Calu3 (cell line): ENCODE data around the gene SCAPER. TPM values are rescaled to one million over a fixed set of nuclear protein-coding genes. Genes with fewer than 3 reads are reported as not detected.

ENCODE experiments used
- BruUV-seq: library from RNA; stranded (reverse); fragments of 400-500 nt; replicated peaks from 2 replicates; lab custom pipeline; 2021; lab: Mats Ljungman, UMichigan
- CTCF ChIA-PET: fragments of 300-600 bp; sonication (Branson Sonifier 250); formaldehyde crosslinking; loops from one replicate; lab custom pipeline; 2022; ENCODE audit warnings: antibody characterized with exemption; lab: Charles Lee
- DNase-seq: peaks from one replicate; pipeline ENCODE4 v3.0.0; 2022
- H3K27ac Mint-ChIP-seq: one replicate; pipeline ENCODE4 v1.8.0; 2022; ENCODE audit warnings: mixed read lengths; ENCODE audit not compliant: unreplicated experiment
- H3K27me3 Mint-ChIP-seq: one replicate; pipeline ENCODE4 v1.8.0; 2022; ENCODE audit warnings: mixed read lengths; ENCODE audit not compliant: unreplicated experiment
- H3K36me3 Mint-ChIP-seq: one replicate; pipeline ENCODE4 v1.8.0; 2022; ENCODE audit warnings: mild to moderate bottlenecking, moderate library complexity, mixed read lengths; ENCODE audit not compliant: insufficient read depth, unreplicated experiment
- H3K4me1 Mint-ChIP-seq: one replicate; pipeline ENCODE4 v1.8.0; 2022; ENCODE audit warnings: mild to moderate bottlenecking, low read depth, mixed read lengths; ENCODE audit not compliant: unreplicated experiment
- H3K4me3 Mint-ChIP-seq: one replicate; pipeline ENCODE4 v1.8.0; 2022; ENCODE audit warnings: mild to moderate bottlenecking, low read depth, moderate library complexity, mixed read lengths; ENCODE audit not compliant: unreplicated experiment
- H3K9me3 Mint-ChIP-seq: one replicate; pipeline ENCODE4 v1.8.0; 2022; ENCODE audit warnings: low read depth, mixed read lengths; ENCODE audit not compliant: unreplicated experiment
- CTCF ChIP-seq: fragments of 200-600 bp; IDR thresholded peaks from one replicate; pipeline ENCODE4 v1.8.0; 2022; ENCODE audit warnings: antibody characterized with exemption; ENCODE audit not compliant: unreplicated experiment
- intact Hi-C: fragments of 100-400 bp; cut with micrococcal nuclease; formaldehyde crosslinking; loops from one replicate; pipeline ENCODE4 v1.10.0; 2022; ENCODE audit not compliant: unreplicated experiment
- total RNA-seq: library from RNA; stranded (reverse); gene quantifications from 2 replicates; pipeline ENCODE4 v1.2.3, GENCODE V29; 2022

Gene SCAPER
- total RNA-seq, 1 experiment from 2014 or later = 34.8 TPM

GRCh38 chr15:76342382-76343201 lies 562.5 kb downstream of the SCAPER start:
- intact Hi-C loops = no loop called here
- H3K27me3 Mint-ChIP-seq = peaks cover 15% of the 10 kb centered on the region
- TF ChIP-seq CTCF = no peak
- H3K27ac Mint-ChIP-seq = no peak overlapping the region
- no TSS peak for BruUV-seq
- CTCF ChIA-PET = interaction anchor here (1.0 kb wide), 1 partner anchor 125 kb away, joined by 4 read pairs; no protein-coding TSS in a partner anchor
- peaks cover 32% of the 10 kb centered on the region for H3K36me3 Mint-ChIP-seq
- peak overlapping the region; percentile 65 for H3K4me3 Mint-ChIP-seq
- H3K9me3 Mint-ChIP-seq = no peaks in the 10 kb centered on the region
- peaks cover 24% of the 10 kb centered on the region for H3K4me1 Mint-ChIP-seq
- DNase-seq = no peak

- intact Hi-C loops = no loop called here
- H3K27ac Mint-ChIP-seq = no peak overlapping the region
- TF ChIP-seq CTCF = no peak
- no peak for DNase-seq
- CTCF ChIA-PET = interaction anchor here (1.0 kb wide), 1 partner anchor 125 kb away, joined by 4 read pairs; no protein-coding TSS in a partner anchor
- no peaks in the 10 kb centered on the region for H3K9me3 Mint-ChIP-seq
- peaks cover 26% of the 10 kb centered on the region for H3K4me1 Mint-ChIP-seq
- BruUV-seq = no TSS peak
- H3K4me3 Mint-ChIP-seq = peak overlapping the region; percentile 65
- peaks cover 15% of the 10 kb centered on the region for H3K27me3 Mint-ChIP-seq
- peaks cover 38% of the 10 kb centered on the region for H3K36me3 Mint-ChIP-seq
Measured at GRCh38 chr15:76342058-76342381, 563.1 kb downstream of the SCAPER start.

- H3K27ac Mint-ChIP-seq = no peak overlapping the region
- no peak for DNase-seq
- intact Hi-C loops = no loop called here
- peaks cover 31% of the 10 kb centered on the region for H3K4me1 Mint-ChIP-seq
- CTCF ChIA-PET = interaction anchor here (1.0 kb wide), 1 partner anchor 124 kb away, joined by 4 read pairs; no protein-coding TSS in a partner anchor
- peak overlapping the region; percentile 65 for H3K4me3 Mint-ChIP-seq
- H3K9me3 Mint-ChIP-seq = no peaks in the 10 kb centered on the region
- H3K36me3 Mint-ChIP-seq = peaks cover 43% of the 10 kb centered on the region
- H3K27me3 Mint-ChIP-seq = peaks cover 15% of the 10 kb centered on the region
- TF ChIP-seq CTCF = no peak
- BruUV-seq = no TSS peak
Measured at GRCh38 chr15:76341366-76342057, 563.6 kb downstream of the SCAPER start.

- intact Hi-C loops = no loop called here
- peak; percentile 41 for DNase-seq
- Mint-ChIP-seq H3K36me3 (peaks cover 43% of the 10 kb centered on the region), H3K27ac (no peak overlapping the region), H3K4me1 (peaks cover 32% of the 10 kb centered on the region), H3K27me3 (peaks cover 13% of the 10 kb centered on the region), H3K9me3 (no peaks in the 10 kb centered on the region), H3K4me3 (peak overlapping the region; percentile 40)
- CTCF ChIA-PET = interaction anchor here (0.6 kb wide), 1 partner anchor 275 kb away, joined by 5 read pairs; no protein-coding TSS in a partner anchor
- no TSS peak for BruUV-seq
- TF ChIP-seq CTCF = no peak
Measured at GRCh38 chr15:76340803-76341365, 564.3 kb downstream of the SCAPER start.
